Hematopoietic multipotent progenitor cell treated with erythropoietin and hydrocortisone succinate and interleukin-3 and kit ligand, for 6 days (in vitro differentiated cells): ENCODE results near the gene SLC25A11.
A peak's percentile ranks its signal among the peaks of the same experiment; 100 is the strongest.
"Not testable (repeated sequence)": the region's sequence is repeated elsewhere in the genome, so short reads cannot be mapped to it uniquely, and the experiment has no call there.

Source experiments
- DNase-seq: peaks from one replicate; pipeline ENCODE4 v3.0.0-alpha.2; 2015

Gene SLC25A11

DNA sequence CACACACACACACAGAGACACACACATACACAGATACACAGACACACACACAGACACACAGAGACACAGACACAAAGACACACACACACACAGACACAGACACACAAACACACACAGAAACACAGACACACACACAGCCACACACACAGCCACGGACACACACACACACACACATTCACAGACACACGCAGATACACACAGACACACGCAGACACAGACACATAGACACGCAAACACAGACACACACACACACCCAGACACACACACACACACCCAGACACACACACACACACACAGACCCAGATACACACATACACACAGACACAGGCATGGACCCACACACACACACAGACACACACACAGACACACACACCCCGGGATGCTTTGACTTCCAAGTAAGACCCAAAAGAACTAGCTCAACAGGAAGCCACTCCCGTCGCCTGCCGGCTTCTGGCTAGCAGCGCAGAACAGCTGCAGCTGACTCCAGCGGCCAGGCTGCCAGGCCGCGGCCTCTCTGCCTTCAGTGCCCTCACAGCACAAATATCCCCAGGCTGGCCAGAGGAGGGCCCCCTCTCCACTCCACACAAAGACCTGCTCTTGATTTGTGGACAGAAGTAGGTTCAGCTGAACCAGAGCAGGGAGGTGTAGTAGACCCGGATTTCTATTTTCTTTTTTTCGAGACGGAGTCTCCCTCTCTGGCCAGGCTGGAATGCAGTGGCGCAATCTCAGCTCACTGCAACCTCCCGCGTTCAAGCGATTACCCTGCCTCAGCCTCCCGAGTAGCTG is 30.9 kb downstream of the SLC25A11 start:
- DNase-seq = peak; percentile 93

DNA sequence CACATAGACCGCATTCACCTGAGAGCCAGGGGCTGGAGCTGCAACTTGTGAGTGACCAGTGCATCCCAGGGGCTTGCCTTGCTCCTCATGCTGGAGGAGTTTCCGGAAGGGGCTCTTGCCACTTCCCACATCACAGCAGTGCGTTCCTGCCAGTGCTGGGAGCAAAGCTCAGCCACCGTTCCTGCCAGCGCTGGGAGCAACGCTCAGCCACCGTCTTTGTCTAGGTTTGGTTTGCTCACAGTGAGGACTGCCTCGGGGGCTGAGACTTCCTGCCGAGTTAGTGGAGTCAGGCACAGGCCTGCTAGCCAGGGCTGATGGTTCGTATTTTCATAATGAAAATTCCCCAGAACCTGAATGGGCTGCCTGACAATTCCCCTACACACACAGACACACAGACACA is 31.5 kb downstream of the SLC25A11 start:
- no peak for DNase-seq

DNA sequence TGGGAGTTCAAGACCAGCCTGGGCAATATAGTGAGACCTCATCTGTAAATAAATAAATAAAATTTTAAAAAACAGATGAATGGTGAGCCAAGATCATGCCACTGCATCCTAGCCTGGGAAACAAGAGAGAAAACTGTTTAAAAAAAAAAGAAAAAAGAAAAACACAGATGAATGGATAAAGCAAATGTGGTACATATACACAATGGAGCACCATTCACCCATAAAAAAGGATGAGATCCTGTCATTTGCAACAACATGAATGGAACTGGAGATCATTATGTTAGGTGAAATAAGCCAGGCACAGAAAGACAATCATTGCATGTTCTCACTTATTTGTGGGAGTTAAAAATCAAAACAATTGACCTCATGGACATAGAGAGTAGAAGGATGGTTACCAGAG is 33.2 kb downstream of the SLC25A11 start:
- not testable (repeated sequence) for DNase-seq

DNA sequence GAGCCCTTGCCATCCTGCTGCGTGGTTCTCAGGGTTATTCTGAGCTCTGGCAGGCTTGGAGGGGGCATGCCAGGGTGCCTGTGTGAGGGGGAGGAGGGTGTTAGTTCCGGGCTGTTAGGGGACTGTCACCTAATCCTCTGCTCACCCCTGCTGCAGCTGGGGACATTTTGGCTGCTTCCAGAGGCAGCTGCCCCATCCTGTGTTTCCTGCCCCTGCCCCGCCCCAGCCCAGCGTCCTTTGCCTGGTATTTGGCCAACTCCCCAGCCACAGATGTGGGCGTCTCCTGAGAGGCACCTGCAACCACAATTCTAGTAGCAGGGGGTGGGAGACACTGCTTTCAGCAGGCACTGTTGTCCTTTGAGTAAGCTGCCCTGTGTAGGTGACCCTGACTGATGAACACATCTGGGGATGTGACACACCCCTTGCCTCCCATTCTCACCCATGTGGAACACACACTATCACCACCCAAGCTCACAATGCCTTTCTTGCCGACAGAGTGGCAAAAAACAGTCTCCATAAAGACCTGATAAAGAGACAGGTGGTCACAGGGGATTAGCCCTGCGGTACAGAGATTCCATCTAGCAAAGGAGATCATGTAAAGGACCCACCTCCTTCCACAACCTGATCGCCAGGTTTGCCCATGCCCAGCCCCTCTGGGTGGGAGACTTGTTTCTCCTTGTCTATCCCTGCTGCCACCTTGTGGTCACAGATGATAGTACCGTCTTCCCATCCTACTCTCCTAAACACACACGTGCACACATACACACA is 36.6 kb downstream of the SLC25A11 start, which contains the start of gene CHRNE:
Gene CHRNE (minus strand): TSS at position 48 of the 768 bp plus-strand sequence. CDS start 35 bp downstream, at position 13.
- DNase-seq = peak; percentile 91

DNA sequence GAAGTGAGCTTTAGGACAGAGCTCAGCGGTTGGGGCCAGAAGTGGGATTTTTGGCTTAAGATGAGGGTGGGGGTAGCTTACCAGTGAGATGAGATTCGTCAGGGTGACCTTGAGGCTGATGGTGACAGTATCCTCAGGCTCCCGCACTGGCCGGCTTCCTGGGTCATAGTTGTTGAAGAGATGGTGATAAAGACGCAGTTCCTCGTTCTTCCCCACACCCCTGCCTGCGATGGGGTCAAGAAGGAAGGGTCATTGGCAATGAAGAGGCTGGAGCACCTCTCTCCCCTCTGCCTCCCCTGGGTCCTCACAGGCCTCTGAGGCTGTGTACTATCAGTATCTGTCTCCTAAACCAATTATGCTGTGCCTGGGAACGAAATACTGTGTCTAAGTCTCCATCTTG is 37.3 kb downstream of the SLC25A11 start:
- DNase-seq = no peak

DNA sequence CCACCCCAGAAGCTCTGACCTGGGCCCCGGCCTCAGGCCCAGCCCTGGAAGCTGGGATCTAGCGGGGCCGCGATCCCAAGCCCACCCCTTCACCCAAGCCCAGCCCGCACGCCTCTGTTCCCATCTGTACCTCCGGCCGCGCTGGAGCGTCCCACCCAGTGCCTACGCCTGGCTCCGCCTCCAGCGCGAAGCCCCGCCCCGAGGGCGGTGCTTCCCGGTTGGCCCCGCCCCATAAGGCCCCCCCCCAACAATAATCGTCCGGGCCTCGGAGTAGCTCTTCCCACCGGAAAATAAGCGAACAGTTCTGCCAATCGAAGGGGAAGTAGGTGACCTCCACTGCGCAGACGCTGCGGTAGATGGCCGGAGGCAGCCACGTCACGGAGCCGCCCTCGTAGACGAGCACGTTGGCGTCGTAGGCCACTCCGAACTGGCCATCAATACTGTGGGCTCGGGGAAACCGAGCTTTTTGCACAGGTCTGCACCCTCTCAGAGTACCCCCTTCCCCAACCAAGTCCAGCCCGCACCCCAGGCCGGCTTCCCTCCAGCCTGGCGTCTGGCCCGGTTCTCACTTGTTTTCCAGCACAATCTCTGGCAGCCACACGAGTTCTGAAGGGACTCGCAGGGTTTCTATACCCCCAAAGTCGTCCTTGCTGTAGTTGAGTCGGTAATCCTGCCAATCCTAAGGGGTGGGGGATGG is 38.0 kb downstream of the SLC25A11 start:
- peak; percentile 42 for DNase-seq

DNA sequence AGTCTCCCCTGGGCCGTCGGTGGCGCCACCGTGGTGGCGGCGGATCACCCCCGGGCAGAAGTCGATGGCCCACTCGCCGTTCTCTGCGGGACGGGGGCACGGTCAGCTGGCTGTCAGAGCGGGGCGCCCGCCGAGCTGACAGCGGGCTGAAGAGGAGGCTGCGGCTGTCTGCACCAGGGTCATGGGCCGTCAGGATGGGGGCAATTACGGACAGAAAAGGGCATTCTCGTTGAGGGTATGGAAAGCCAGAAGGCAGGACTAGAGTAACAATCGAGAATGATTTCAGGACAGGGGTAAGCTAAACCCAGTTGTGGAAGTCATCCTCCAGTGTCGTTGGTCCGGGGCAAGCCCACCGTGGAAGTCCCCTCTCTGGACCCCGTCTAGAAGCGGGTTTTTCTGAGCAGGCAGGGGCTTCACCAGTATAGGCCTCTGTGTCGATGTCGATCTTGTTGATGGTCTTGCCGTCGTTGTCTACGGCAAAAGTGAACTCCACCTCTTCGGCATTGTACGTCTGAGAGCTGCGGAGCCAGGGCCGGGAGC is 38.7 kb downstream of the SLC25A11 start:
- DNase-seq = no peak

DNA sequence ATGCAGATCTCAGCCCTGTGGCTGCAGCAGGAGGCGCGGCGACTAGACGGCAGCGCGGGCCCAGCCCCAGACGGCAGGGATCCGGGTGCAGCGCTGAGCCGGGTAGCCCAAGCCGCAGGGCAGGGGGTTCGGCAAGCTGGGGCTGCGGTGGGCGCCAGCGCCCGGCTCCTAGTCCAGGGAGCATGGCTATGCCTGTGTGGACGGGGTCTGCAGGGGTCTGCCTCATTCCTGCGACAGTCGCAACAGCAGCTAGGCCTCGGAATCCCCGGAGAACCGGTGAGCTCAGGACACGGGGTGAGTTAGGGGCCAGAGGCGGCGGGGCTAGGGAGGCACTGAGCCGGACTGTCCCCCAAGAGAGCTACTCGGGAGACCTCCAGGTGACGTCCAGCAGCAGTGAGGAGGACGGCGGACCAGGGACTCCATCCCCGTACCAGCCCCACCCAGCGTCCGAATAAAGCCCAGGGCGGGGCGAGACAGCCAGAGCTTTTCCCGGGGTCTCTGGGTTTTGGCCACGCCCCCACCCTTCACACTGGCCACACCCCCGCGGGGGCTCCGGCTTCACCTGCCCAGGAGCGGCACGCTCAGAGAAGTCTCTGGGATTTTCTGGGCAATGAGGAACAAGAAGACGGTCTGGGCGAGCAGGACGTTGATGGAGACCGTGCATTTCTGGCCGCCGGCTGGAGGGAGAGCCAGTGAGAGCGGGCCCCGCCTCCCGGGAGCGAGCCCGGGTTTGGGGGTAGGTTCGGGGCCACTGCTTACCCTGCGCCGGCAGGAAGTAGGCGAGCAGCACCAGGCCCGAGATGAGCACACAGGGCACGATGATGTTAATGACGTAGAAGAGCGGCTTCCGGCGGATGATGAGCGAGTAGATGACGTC is 39.4 kb downstream of the SLC25A11 start:
- DNase-seq = peak; percentile 46

DNA sequence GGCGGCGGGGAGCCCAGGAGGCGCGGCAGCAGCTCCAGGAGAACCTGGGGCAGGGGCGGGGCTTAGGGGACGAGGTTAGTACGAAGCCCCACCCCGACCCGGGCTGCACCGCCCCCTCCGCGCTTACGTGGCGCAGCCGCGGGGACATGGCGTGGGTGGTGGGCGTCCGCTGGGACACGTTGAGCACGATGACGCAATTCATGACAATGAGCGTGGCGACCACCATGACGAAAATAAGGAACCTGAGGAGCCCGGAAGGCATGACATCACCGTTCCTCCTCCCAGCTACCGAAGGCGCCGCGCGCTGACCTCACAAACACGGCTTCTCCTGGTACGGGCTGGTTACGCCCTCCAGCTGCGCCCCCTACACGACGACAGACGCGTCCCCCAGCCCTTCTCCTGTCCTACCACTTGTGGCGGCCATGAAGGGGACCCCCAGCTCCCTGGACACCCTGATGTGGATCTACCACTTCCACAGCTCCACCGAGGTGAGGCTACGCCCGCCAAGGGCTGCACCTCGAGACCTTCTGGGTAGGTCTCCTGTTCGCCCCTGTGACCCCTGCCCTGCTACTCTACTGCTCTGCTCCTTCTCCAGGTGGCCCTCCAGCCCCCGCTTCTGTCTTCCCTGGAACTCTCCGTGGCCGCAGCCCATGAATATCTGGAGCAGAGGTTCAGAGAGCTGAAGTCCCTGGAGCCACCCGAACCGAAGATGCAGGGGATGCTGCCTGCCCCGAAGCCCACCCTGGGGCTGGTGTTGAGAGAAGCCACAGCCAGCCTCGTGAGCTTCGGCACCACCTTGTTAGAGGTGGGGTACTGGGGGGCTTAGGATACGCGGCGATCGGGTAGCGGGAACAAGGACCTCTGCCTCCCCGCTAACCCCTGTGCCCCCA is 40.3 kb downstream of the SLC25A11 start, which contains the start of gene C17orf107:
Gene C17orf107 (plus strand): TSS at position 196 of the 890 bp plus-strand sequence. CDS start 227 bp downstream, at position 423.
- peak; percentile 88 for DNase-seq

DNA sequence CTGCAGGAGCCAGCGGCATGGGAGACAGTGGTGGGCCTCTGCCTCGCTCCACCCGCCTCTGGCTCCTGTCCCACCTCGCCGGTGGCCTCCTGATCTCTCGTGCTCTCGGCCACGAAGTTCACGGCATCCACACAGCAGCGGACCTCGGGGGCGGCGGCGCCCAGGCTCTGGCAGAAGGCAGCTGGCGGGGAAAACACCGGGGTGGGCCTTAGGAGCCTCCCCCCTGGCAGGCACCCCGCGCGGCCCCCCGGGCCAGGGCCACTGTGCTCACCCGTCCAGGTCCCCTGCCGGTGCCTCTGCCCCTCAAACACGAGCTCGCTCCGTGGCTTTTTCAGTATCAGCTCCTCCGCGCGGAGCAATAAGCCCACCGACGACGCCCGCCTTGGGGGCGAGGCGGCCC is 40.9 kb downstream of the SLC25A11 start:
- no peak for DNase-seq

DNA sequence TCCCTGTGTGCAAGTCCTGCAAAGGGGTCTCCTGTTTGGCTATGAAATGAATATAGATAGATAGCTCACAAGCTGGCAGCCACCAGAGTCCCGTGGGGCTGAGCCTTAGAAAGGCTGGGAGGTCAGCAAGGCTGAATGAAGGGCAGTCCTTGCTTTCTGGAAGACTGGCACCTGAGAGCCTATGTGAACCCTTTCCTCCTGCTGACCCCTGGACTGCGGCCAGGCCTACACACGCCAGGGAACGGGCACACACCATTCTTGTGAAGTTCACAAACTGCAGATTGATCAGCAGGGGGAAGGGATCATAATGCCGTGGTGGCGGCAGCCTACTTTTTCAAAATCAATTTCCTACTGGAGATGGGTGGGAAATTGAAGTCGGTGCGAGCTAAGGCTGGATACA is 41.5 kb downstream of the SLC25A11 start:
- no peak for DNase-seq

DNA sequence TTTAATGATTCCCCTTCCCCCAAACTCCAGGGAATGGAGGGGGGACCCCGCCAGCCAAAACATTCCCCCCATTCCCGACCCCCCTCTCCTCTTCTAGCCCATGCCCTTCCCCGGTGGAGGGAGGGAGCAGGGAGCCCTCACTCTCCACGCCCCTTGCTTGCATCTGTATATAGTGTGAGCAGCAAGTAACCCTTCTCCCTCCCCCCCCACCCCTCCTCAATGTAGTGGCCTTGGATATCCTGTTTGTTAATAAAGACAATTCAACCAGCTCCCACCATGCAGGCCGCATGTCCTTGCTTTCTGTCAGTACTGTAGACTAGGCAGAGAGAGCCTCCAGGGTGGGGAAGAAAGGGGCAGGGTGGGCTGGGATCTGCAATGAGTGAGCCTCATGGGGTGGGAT is 42.1 kb downstream of the SLC25A11 start:
- no peak for DNase-seq

DNA sequence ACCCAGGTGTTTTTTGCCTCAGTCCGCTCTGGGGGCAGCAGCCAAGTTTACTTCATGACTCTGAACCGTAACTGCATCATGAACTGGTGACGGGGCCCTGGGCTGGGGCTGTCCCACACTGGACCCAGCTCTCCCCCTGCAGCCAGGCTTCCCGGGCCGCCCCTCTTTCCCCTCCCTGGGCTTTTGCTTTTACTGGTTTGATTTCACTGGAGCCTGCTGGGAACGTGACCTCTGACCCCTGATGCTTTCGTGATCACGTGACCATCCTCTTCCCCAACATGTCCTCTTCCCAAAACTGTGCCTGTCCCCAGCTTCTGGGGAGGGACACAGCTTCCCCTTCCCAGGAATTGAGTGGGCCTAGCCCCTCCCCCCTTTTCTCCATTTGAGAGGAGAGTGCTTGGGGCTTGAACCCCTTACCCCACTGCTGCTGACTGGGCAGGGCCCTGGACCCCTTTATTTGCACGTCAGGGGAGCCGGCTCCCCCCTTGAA is 42.6 kb downstream of the SLC25A11 start:
- no peak for DNase-seq

DNA sequence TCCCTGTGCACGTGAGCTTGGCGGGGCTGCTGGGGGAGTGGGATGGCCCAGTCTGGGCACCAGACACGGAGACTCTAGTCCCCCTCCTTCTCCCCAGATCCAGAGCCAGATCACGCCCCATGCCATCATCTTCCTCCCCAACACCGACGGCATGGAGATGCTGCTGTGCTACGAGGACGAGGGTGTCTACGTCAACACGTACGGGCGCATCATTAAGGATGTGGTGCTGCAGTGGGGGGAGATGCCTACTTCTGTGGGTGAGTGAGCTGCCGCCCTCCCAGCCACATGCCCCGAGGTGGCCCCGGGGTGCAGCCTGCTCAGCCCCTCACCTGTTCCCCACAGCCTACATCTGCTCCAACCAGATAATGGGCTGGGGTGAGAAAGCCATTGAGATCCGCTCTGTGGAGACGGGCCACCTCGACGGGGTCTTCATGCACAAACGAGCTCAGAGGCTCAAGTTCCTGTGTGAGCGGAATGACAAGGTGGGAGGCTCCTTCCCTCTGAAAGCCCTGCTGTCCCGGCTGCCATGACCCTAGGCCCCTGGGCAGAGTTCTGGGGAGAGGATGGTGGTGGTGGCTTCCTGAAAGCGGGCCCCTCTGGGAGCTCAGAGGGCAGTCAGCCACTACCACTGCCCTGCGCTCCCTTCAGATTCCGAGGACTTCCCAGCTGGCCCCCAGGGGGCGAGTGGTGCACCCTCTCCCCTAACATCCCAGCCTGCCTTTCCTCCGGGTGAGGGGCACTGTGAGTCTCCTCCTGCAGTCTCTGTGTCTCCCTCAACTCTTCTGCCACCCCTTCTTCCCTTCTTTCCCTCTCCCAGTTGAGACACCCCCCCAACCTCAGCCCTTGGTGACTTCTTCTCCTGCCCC is 43.3 kb downstream of the SLC25A11 start:
- DNase-seq = no peak

DNA sequence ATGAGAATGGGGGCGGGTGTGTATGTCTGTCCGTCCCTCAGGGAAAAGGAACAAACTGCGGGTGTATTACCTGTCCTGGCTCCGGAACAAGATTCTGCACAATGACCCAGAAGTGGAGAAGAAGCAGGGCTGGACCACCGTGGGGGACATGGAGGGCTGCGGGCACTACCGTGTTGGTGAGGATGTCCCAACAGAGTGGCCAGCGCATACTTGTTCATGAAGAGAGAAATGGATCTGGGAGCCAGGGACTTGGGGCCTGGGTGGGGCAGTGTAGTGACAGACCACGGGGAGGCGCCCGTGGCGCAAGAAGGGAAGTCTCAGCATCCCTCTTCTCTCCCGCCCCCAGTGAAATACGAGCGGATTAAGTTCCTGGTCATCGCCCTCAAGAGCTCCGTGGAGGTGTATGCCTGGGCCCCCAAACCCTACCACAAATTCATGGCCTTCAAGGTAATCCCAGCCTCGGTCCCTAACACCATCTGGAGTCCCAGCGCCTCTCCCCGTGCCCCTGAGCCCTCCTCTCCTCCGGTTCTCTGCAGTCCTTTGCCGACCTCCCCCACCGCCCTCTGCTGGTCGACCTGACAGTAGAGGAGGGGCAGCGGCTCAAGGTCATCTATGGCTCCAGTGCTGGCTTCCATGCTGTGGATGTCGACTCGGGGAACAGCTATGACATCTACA is 44.1 kb downstream of the SLC25A11 start:
- DNase-seq = no peak

DNA sequence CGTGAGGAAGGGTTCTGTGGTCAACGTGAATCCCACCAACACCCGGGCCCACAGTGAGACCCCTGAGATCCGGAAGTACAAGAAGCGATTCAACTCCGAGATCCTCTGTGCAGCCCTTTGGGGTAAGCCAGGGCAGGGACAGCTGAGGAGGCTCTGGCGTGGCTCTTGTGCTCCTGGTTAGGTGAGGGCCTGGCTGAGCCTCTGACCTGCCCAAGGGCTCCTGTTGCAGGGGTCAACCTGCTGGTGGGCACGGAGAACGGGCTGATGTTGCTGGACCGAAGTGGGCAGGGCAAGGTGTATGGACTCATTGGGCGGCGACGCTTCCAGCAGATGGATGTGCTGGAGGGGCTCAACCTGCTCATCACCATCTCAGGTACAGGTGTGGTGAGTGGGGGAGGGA is 44.7 kb downstream of the SLC25A11 start:
- DNase-seq = no peak

DNA sequence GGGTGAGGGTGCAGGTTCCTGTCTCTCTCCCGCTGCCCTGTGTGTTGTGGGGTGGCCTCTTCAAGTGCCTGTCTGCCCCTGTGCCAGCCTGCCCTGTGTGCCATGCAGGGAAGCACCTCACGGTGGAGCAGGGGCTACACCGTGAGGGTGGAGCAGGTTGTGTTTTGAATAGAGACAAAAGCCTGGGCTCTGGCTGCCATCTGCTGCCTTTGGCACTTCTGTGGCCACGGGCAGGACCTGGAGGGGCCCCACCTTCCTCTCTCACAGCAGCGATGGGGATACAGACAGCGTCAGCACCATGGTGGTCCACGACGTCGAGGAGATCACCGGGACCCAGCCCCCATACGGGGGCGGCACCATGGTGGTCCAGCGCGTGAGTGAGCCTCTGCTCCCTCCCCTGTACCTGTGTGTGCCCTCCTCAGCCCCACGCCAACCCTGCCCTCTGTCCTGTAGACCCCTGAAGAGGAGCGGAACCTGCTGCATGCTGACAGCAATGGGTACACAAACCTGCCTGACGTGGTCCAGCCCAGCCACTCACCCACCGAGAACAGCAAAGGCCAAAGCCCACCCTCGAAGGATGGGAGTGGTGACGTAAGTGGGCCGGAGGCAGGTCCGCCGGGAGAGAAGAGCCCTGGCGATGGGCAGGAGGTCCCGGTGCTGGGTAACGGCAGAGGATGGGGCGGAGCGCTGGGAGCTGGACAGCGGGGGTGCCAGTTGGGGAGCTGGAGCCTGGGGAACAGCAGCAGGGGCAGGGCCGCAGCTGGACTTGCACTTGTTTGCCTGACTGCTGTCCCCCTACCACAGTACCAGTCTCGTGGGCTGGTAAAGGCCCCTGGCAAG is 45.9 kb downstream of the SLC25A11 start:
- no peak for DNase-seq

DNA sequence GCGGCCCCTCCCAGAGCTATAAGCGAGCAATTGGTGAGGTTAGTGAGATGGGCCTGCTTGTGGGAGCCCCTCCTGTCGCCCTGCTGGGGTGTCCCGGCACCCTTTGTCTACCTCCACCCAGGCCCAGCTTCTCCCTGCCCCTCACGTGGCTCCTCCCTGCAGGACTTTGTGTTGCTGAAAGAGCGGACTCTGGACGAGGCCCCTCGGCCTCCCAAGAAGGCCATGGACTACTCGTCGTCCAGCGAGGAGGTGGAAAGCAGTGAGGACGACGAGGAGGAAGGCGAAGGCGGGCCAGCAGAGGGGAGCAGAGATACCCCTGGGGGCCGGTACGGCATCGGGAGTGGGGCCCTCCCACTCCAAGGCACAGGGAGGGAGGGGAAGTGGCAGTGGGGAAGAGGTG is 46.6 kb downstream of the SLC25A11 start:
- DNase-seq = no peak
